Measurements from ENCODE around the gene RDH8. TPM values are rescaled to one million over a fixed set of nuclear protein-coding genes. Genes with fewer than 3 reads are reported as not detected.

Gene RDH8
- polyA plus RNA-seq, 1 donor (not counting 4 experiments of a cell fraction or from before 2014, with no cell fraction given), result not detected

GRCh38 chr19:10006752-10007323 is 6.4 kb upstream of the RDH8 start:
- Histone ChIP-seq H3K9me3 (ENCODE audit: control insufficient read depth, low read depth, low read length) (no peaks in the 10 kb centered on the region), H3K4me2 (ENCODE audit: control insufficient read depth, extremely low read depth, insufficient read depth, low read depth, low read length) (no peak overlapping the region), H3K9ac (ENCODE audit: control insufficient read depth, extremely low read depth, insufficient read depth, low read length) (no peak overlapping the region), H3K27me3 (ENCODE audit: control insufficient read depth, extremely low read depth, insufficient read depth, low read length) (no peaks in the 10 kb centered on the region), H3K4me3 (ENCODE audit: control insufficient read depth in 2 of 3, extremely low read depth in 1 of 3, insufficient read depth in 2 of 3, low read depth in 1 of 3, low read length in 3 of 3) (no peak overlapping the region), H2AFZ (ENCODE audit: control insufficient read depth, low read length) (no peak overlapping the region), H3K9me1 (ENCODE audit: control insufficient read depth, extremely low read depth, insufficient read depth, low read length) (peaks cover 5% of the 10 kb centered on the region), H3K36me3 (ENCODE audit: control insufficient read depth in 2 of 2, extremely low read depth in 1 of 2, insufficient read depth in 2 of 2, low read length in 2 of 2) (no peaks in the 10 kb centered on the region), H3K79me2 (ENCODE audit: control insufficient read depth, insufficient read depth, low read length) (no peaks in the 10 kb centered on the region), H4K20me1 (ENCODE audit: control insufficient read depth, extremely low read depth, insufficient read depth, low read length) (peaks cover 3% of the 10 kb centered on the region), H3K27ac (ENCODE audit: control insufficient read depth, insufficient read depth, low read length) (no peak overlapping the region), H3K4me1 (ENCODE audit: control insufficient read depth, extremely low read depth, insufficient read depth, low read length) (peaks cover 11% of the 10 kb centered on the region)
- dilution Hi-C loops (cut with MboI; ENCODE audit: extremely low pct_ligation_motif_present, low sequenced_read_pairs), result no loop called here
- FAIRE-seq (no peak), DNase-seq (ENCODE audit: low read depth, low spot score) (no peak)
- TF ChIP-seq EZH2 (IDR thresholded peaks at IDR 0.05; ENCODE audit: low read length) (no peak), CTCF (optimal IDR thresholded peaks at IDR 0.05 in 1 of 3, IDR thresholded peaks at IDR 0.05 in 1 of 3, conservative IDR thresholded peaks at IDR 0.05 in 1 of 3; ENCODE audit: extremely low read depth in 1 of 3, insufficient read depth in 2 of 3, low read length in 3 of 3) (no peak)

GRCh38 chr19:10007371-10008183 is 5.7 kb upstream of the RDH8 start:
- FAIRE-seq, result no peak
- no peak for DNase-seq (ENCODE audit: low read depth, low spot score)
- no peak for TF ChIP-seq EZH2 (IDR thresholded peaks at IDR 0.05; ENCODE audit: low read length)
- no peak for TF ChIP-seq CTCF (optimal IDR thresholded peaks at IDR 0.05 in 1 of 3, IDR thresholded peaks at IDR 0.05 in 1 of 3, conservative IDR thresholded peaks at IDR 0.05 in 1 of 3; ENCODE audit: extremely low read depth in 1 of 3, insufficient read depth in 2 of 3, low read length in 3 of 3)
- no peaks in the 10 kb centered on the region for H3K9me3 ChIP-seq (ENCODE audit: control insufficient read depth, low read depth, low read length)
- H3K36me3 ChIP-seq (ENCODE audit: control insufficient read depth in 2 of 2, extremely low read depth in 1 of 2, insufficient read depth in 2 of 2, low read length in 2 of 2), result no peaks in the 10 kb centered on the region
- dilution Hi-C loops (cut with MboI; ENCODE audit: extremely low pct_ligation_motif_present, low sequenced_read_pairs), result no loop called here
- peaks cover 5% of the 10 kb centered on the region for H3K9me1 ChIP-seq (ENCODE audit: control insufficient read depth, extremely low read depth, insufficient read depth, low read length)
- no peak overlapping the region for H3K27ac ChIP-seq (ENCODE audit: control insufficient read depth, insufficient read depth, low read length)
- no peak overlapping the region for H3K4me2 ChIP-seq (ENCODE audit: control insufficient read depth, extremely low read depth, insufficient read depth, low read depth, low read length)
- H2AFZ ChIP-seq (ENCODE audit: control insufficient read depth, low read length), result no peak overlapping the region
- no peaks in the 10 kb centered on the region for H3K79me2 ChIP-seq (ENCODE audit: control insufficient read depth, insufficient read depth, low read length)
- H3K4me1 ChIP-seq (ENCODE audit: control insufficient read depth, extremely low read depth, insufficient read depth, low read length), result peaks cover 13% of the 10 kb centered on the region
- H3K4me3 ChIP-seq (ENCODE audit: control insufficient read depth in 2 of 3, extremely low read depth in 1 of 3, insufficient read depth in 2 of 3, low read depth in 1 of 3, low read length in 3 of 3), result no peak overlapping the region
- peaks cover 3% of the 10 kb centered on the region for H4K20me1 ChIP-seq (ENCODE audit: control insufficient read depth, extremely low read depth, insufficient read depth, low read length)
- no peak overlapping the region for H3K9ac ChIP-seq (ENCODE audit: control insufficient read depth, extremely low read depth, insufficient read depth, low read length)
- H3K27me3 ChIP-seq (ENCODE audit: control insufficient read depth, extremely low read depth, insufficient read depth, low read length), result no peaks in the 10 kb centered on the region

Data from keratinocyte (primary cell).